B cell (primary cell): Measurements from ENCODE around the gene DCST2. TPM values are rescaled to one million over a fixed set of nuclear protein-coding genes. Genes with fewer than 3 reads are reported as not detected.

ENCODE experiments used
- ATAC-seq: fragments of 200-7000 bp; cut with Tn5 transposase; one replicate; pipeline ENCODE4 v1.10.0; 2021; ENCODE audit warnings: low read depth, mild to moderate bottlenecking, moderate number of reproducible peaks, moderate library complexity
- CTCF ChIA-PET: fragments of 350-600 bp; sonication (Branson Sonifier 250); formaldehyde crosslinking; loops from one replicate; lab custom pipeline; 2021; ENCODE audit warnings: antibody characterized with exemption, inconsistent platforms; lab: Charles Lee
- POLR2A ChIA-PET: fragments of 350-600 bp; sonication (Branson Sonifier 250); formaldehyde crosslinking; loops from one replicate; lab custom pipeline; 2021; ENCODE audit warnings: antibody characterized with exemption; lab: Charles Lee
- DNase-seq: peaks from one replicate; pipeline ENCODE4 v3.0.0; 2013
- H2AFZ ChIP-seq: 2 replicates; pipeline ENCODE4 v1.6.1; 2012; ENCODE audit warnings: mild to moderate bottlenecking, low read depth, low read length; ENCODE audit not compliant: insufficient read depth, poor library complexity, severe bottlenecking
- H3K27ac ChIP-seq, 2 donors: 1 replicate in 1 of 2; 2 replicates in 1 of 2; pipeline ENCODE4 v1.5.1; 2012 to 2013; ENCODE audit warnings: low read length in 2 of 2, mild to moderate bottlenecking in 2 of 2, moderate library complexity in 1 of 2
- H3K27me3 ChIP-seq, 4 experiments: fragments of 200-600 bp in 1 of 4; sonication (generic) in 1 of 4; replicated peaks in 1 of 4; 1 replicate in 2 of 4; 2 replicates in 2 of 4; pipeline versions ENCODE4 v1.6.1 to v1.7.0; 2013 to 2016; ENCODE audit warnings: low read length in 3 of 4, mild to moderate bottlenecking in 2 of 4, mixed read lengths in 1 of 4, moderate library complexity in 1 of 4; ENCODE audit not compliant: insufficient read depth in 4 of 4, control insufficient read depth in 3 of 4; ENCODE audit errors: control extremely low read depth in 1 of 4
- H3K36me3 ChIP-seq, 2 experiments: replicated peaks in 1 of 2; 1 replicate in 1 of 2; 2 replicates in 1 of 2; pipeline versions ENCODE4 v1.6.1 to v1.7.1; 2013; ENCODE audit warnings: low read length in 1 of 2; ENCODE audit not compliant: insufficient read depth in 2 of 2, control insufficient read depth in 1 of 2; ENCODE audit errors: control extremely low read depth in 1 of 2, extremely low read depth in 1 of 2
- H3K4me1 ChIP-seq, 2 donors: fragments of 200-600 bp in 1 of 2; sonication (generic) in 1 of 2; 1 replicate in 1 of 2; 2 replicates in 1 of 2; pipeline versions ENCODE4 v1.5.1 to v1.6.1; 2013 to 2017; ENCODE audit warnings: low read length in 2 of 2; ENCODE audit not compliant: control insufficient read depth in 2 of 2, insufficient read depth in 2 of 2
- H3K4me2 ChIP-seq: replicated peaks from 2 replicates; pipeline ENCODE3; 2012; ENCODE audit warnings: mild to moderate bottlenecking, low read depth, low read length; ENCODE audit not compliant: poor library complexity, severe bottlenecking
- H3K4me3 ChIP-seq, 5 experiments: fragments of 200-600 bp in 1 of 5; sonication (generic) in 1 of 5; 1 replicate in 3 of 5; 2 replicates in 2 of 5; pipeline versions ENCODE4 v1.5.1 to v1.7.0; 2011 to 2016; ENCODE audit warnings: low read length in 4 of 5, mild to moderate bottlenecking in 4 of 5, low read depth in 2 of 5, control low read depth in 1 of 5, moderate library complexity in 1 of 5; ENCODE audit not compliant: insufficient read depth in 1 of 5; ENCODE audit errors: control extremely low read depth in 1 of 5, extremely low read depth in 1 of 5
- H3K79me2 ChIP-seq: fragments of 200-600 bp; sonication (generic); one replicate; pipeline ENCODE4 v1.6.0; 2016; ENCODE audit warnings: low read length; ENCODE audit not compliant: control insufficient read depth, insufficient read depth
- H3K9ac ChIP-seq: fragments of 200-600 bp; sonication (generic); 2 replicates; pipeline ENCODE4 v1.6.1; 2017; ENCODE audit warnings: mild to moderate bottlenecking, low read length, moderate library complexity
- H3K9me3 ChIP-seq, 3 donors: one replicate each; pipeline versions ENCODE4 v1.6.1 to v1.7.1; 2013; ENCODE audit warnings: low read length in 2 of 3; ENCODE audit not compliant: control insufficient read depth in 2 of 3, insufficient read depth in 1 of 3; ENCODE audit errors: control extremely low read depth in 1 of 3
- H4K20me1 ChIP-seq: 2 replicates; pipeline ENCODE4 v1.6.0; 2012; ENCODE audit warnings: mild to moderate bottlenecking, low read length; ENCODE audit not compliant: insufficient read depth, control insufficient read depth, poor library complexity, severe bottlenecking
- H3K27ac Mint-ChIP-seq: one replicate; pipeline ENCODE4 v1.8.0; 2021; ENCODE audit warnings: mixed read lengths
- H3K27me3 Mint-ChIP-seq: one replicate; pipeline ENCODE4 v1.8.0; 2021; ENCODE audit warnings: mixed read lengths
- H3K4me1 Mint-ChIP-seq: one replicate; pipeline ENCODE4 v1.8.0; 2021; ENCODE audit warnings: mixed read lengths
- H3K4me3 Mint-ChIP-seq: one replicate; pipeline ENCODE4 v1.8.0; 2021; ENCODE audit warnings: mixed read lengths
- H3K9me3 Mint-ChIP-seq: one replicate; pipeline ENCODE4 v1.8.0; 2022; ENCODE audit warnings: mixed read lengths; ENCODE audit not compliant: insufficient read depth
- EZH2 ChIP-seq: IDR thresholded peaks from 2 replicates; pipeline ENCODE4 v1.6.1; 2012; ENCODE audit warnings: borderline replicate concordance, low read depth, mild to moderate bottlenecking, moderate library complexity, low read length; ENCODE audit not compliant: insufficient read depth, poor library complexity, severe bottlenecking
- whole genome bisulfite sequencing: methylation state at CpG from one replicate; pipeline ENCODE4 v1.1.5; 2013; ENCODE audit warnings: missing lambda C conversion rate; ENCODE audit not compliant: insufficient coverage; 5-methylcytosine and 5-hydroxymethylcytosine counted together
- intact Hi-C: fragments of 100-400 bp; cut with micrococcal nuclease; formaldehyde crosslinking; loops from one replicate; pipeline ENCODE4 v1.10.0; 2022
- polyA plus RNA-seq: library from polyadenylated mRNA; depleted of rRNA; stranded (reverse); fragments of >200 nt; gene quantifications from 2 replicates; pipeline ENCODE4 v1.2.3, GENCODE V29; 2012
- total RNA-seq, 2 donors: library from RNA; stranded (reverse); fragments of 120-200 nt in 1 of 2; gene quantifications; 1 replicate in 1 of 2; 2 replicates in 1 of 2; pipeline versions ENCODE4 v1.2.3 to v1.2.4, GENCODE V29; 2013 to 2022
- TF ChIP-seq, protein P1 (sequence below): fragments of 200-600 bp; IDR thresholded peaks from one replicate; pipeline ENCODE4 v1.8.0; 2022; ENCODE audit warnings: antibody characterized with exemption, mild to moderate bottlenecking

The DCST2 gene
- total and polyA plus RNA-seq, 2 donors (not counting 1 experiment from before 2014, with no cell fraction given), result 0.89 to 5.4 TPM

DNA sequence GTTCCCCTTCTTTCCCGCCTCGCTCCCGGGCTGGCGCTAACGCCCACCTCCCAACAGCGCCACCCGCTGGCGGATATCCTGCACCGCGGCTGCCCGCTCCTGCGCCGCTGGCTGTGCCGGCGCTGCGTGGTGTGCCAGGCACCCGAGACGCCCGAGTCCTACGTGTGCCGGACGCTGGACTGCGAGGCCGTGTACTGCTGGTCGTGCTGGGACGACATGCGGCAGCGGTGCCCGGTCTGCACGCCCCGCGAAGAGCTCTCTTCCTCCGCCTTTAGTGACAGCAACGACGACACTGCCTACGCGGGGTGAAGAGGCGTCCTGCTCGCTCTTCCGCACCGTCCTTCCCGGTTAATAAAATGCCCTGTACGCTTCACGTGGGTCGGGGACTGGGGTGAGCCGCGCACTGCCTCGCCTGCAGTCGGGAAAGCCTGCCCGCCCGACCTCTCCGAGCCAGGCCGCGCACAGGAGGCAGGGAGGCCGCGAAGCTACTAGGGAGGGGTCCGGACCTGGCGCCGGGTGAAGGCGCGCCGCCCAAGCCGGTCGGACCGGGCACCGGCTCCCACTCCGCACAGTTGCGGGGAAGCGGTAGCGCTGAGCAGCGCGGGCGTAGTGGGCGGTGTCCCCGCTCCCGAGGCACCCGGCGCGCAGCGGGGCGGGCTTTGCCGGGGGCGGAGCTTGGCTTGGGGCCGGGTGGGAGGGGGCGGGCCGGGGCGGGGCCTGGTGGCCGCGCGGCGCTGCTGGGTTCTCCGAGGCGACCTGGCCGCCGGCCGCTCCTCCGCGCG is 17.2 kb upstream of the DCST2 start, which contains the start of gene ADAM15:
Gene ADAM15, plus strand, starts transcription at position 757 of the 782 bp plus-strand sequence. CDS start 71 bp downstream, outside the sequence.
- under 1% methylated on average over 95 of the region's 99 CpGs for WGBS
- H3K27ac Mint-ChIP-seq, result peak within 1 kb of the TSS; percentile 77

More for the DNA sequence above, 17.2 kb upstream of the DCST2 start, which contains the start of gene ADAM15:
- peak within 1 kb of the TSS; percentile 92 for H3K4me3 Mint-ChIP-seq
- Histone ChIP-seq H3K79me2 (no peaks in the 10 kb centered on the region), H2AFZ (peak within 1 kb of the TSS; percentile 92), H3K9ac (peak within 1 kb of the TSS; percentile 76), H3K4me3 (peak within 1 kb of the TSS; percentile 44 to 82 (median 76)), H3K4me2 (peak within 1 kb of the TSS; percentile 93), H3K27ac (peak within 1 kb of the TSS in 1 of 2 donors; percentile 18), H3K36me3 (no peaks in the 10 kb centered on the region), H3K9me3 (no peaks in the 10 kb centered on the region), H4K20me1 (no peaks in the 10 kb centered on the region), H3K4me1 (peaks cover 20 to 30% of the 10 kb centered on the region in 2 donors), H3K27me3 (no peaks in the 10 kb centered on the region)
- H3K9me3 Mint-ChIP-seq, result no peaks in the 10 kb centered on the region
- intact Hi-C loops, result loop anchor here (1.0 to 2.0 kb wide), 4 partner anchors 11 to 68 kb away; partner anchors contain the start of gene FLAD1
- POLR2A ChIA-PET, result interaction anchor here (0.8 to 2.0 kb wide), 5 partner anchors 9 to 34 kb away, joined by 3 to 8 read pairs (median 6); partner anchors contain the start of gene EFNA4
- no peaks in the 10 kb centered on the region for H3K27me3 Mint-ChIP-seq
- ATAC-seq, result peak; percentile 84
- CTCF ChIA-PET, result interaction anchor here (0.6 to 16.6 kb wide), 19 partner anchors 9 to 491 kb away, joined by 3 to 370 read pairs (median 4); partner anchors contain the start of genes EFNA4, KRTCAP2, PBXIP1 and PMVK
- peaks cover 25% of the 10 kb centered on the region for H3K4me1 Mint-ChIP-seq
- DNase-seq, result peak; percentile 83
- TF ChIP-seq EZH2, result no peak
- TF ChIP-seq, protein P1, sequence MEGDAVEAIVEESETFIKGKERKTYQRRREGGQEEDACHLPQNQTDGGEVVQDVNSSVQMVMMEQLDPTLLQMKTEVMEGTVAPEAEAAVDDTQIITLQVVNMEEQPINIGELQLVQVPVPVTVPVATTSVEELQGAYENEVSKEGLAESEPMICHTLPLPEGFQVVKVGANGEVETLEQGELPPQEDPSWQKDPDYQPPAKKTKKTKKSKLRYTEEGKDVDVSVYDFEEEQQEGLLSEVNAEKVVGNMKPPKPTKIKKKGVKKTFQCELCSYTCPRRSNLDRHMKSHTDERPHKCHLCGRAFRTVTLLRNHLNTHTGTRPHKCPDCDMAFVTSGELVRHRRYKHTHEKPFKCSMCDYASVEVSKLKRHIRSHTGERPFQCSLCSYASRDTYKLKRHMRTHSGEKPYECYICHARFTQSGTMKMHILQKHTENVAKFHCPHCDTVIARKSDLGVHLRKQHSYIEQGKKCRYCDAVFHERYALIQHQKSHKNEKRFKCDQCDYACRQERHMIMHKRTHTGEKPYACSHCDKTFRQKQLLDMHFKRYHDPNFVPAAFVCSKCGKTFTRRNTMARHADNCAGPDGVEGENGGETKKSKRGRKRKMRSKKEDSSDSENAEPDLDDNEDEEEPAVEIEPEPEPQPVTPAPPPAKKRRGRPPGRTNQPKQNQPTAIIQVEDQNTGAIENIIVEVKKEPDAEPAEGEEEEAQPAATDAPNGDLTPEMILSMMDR, result peak; percentile 95
